ENCODE data around the gene SNX9.
"Not testable (repeated sequence)": the region's sequence is repeated elsewhere in the genome, so short reads cannot be mapped to it uniquely, and the experiment has no call there.

Gene SNX9

GRCh38 chr6:157841211-157841840 lies 18.3 kb downstream of the SNX9 start:
- DNase-seq (ENCODE audit: low spot score) = no peak
- TF ChIP-seq CTCF (IDR thresholded peaks at IDR 0.05; ENCODE audit: extremely low read depth, missing control alignments) = no peak

- TF ChIP-seq CTCF (IDR thresholded peaks at IDR 0.05; ENCODE audit: extremely low read depth, missing control alignments) = no peak
- DNase-seq (ENCODE audit: low spot score) = no peak
Observed at GRCh38 chr6:157842212-157842611, 19.2 kb downstream of the SNX9 start.

GRCh38 chr6:157844196-157844595 lies 21.1 kb downstream of the SNX9 start:
- DNase-seq (ENCODE audit: low spot score) = not testable (repeated sequence)

- no peak for TF ChIP-seq CTCF (IDR thresholded peaks at IDR 0.05; ENCODE audit: extremely low read depth, missing control alignments)
- no peak for DNase-seq (ENCODE audit: low spot score)
Observed at GRCh38 chr6:157845493-157846259, 22.6 kb downstream of the SNX9 start.

GRCh38 chr6:157847846-157848245 lies 24.8 kb downstream of the SNX9 start:
- no peak for TF ChIP-seq CTCF (IDR thresholded peaks at IDR 0.05; ENCODE audit: extremely low read depth, missing control alignments)

GRCh38 chr6:157848693-157849092 lies 25.6 kb downstream of the SNX9 start:
- no peak for TF ChIP-seq CTCF (IDR thresholded peaks at IDR 0.05; ENCODE audit: extremely low read depth, missing control alignments)
- DNase-seq (ENCODE audit: low spot score) = no peak

More at GRCh38 chr6:157847846-157848245, 24.8 kb downstream of the SNX9 start:
- DNase-seq (ENCODE audit: low spot score) = no peak

GRCh38 chr6:157849288-157850017 lies 26.4 kb downstream of the SNX9 start:
- TF ChIP-seq CTCF (IDR thresholded peaks at IDR 0.05; ENCODE audit: extremely low read depth, missing control alignments) = no peak
- no peak for DNase-seq (ENCODE audit: low spot score)
